RWPE1 (cell line): ENCODE measurements around the gene SLC7A14.

Source experiments
- CTCF ChIA-PET: fragments of 350-600 bp; sonication (Branson Sonifier 250); formaldehyde crosslinking; extraction: SDS; loops from one replicate; lab custom pipeline; 2021; lab: Yijun Ruan, JAX
- POLR2A ChIA-PET: fragments of 400-600 bp; formaldehyde crosslinking; extraction: SDS; loops from one replicate; lab custom pipeline; 2020; ENCODE audit warnings: antibody characterized with exemption; ENCODE audit not compliant: low non-redundant PET; lab: Yijun Ruan, JAX
- DNase-seq: peaks from one replicate; pipeline ENCODE4 v3.0.0; 2012; ENCODE audit warnings: low spot score
- H3K27ac ChIP-seq: fragments of 450-650 bp; 2 replicates; pipeline ENCODE4 v1.5.1; 2017
- CTCF ChIP-seq: fragments of 450-650 bp; conservative IDR thresholded peaks from 2 replicates; pipeline ENCODE4 v1.5.1; 2017; ENCODE audit warnings: low read depth, mild to moderate bottlenecking

The SLC7A14 gene

GRCh38 chr3:170494766-170495165 is 91.1 kb downstream of the SLC7A14 start:
- CTCF ChIA-PET = no interaction called here
- H3K27ac ChIP-seq = no peak overlapping the region
- POLR2A ChIA-PET = no interaction called here
- TF ChIP-seq CTCF = no peak
- DNase-seq = no peak

- TF ChIP-seq CTCF = no peak
- POLR2A ChIA-PET = no interaction called here
- DNase-seq = no peak
- no peak overlapping the region for H3K27ac ChIP-seq
- CTCF ChIA-PET = interaction anchor here (0.5 kb wide), 1 partner anchor 174 kb away, joined by 3 read pairs; no protein-coding TSS in a partner anchor
Measured at GRCh38 chr3:170493712-170494182, 92.1 kb downstream of the SLC7A14 start.

- CTCF ChIA-PET = interaction anchor here (0.6 kb wide), 1 partner anchor 78 kb away, joined by 3 read pairs; no protein-coding TSS in a partner anchor
- POLR2A ChIA-PET = no interaction called here
- DNase-seq = no peak
- TF ChIP-seq CTCF = no peak
- no peak overlapping the region for H3K27ac ChIP-seq
Measured at GRCh38 chr3:170491901-170492300, 94.0 kb downstream of the SLC7A14 start.

- ChIA-PET POLR2A (no interaction called here), CTCF (interaction anchor here (0.6 kb wide), 2 partner anchors 8 to 362 kb away, joined by 3 to 6 read pairs; no protein-coding TSS in a partner anchor)
- TF ChIP-seq CTCF = no peak
- no peak overlapping the region for H3K27ac ChIP-seq
- DNase-seq = no peak
Measured at GRCh38 chr3:170490828-170491560, 94.9 kb downstream of the SLC7A14 start.

- DNase-seq = peak; percentile 70
- CTCF ChIA-PET = interaction anchor here (0.7 kb wide), 1 partner anchor 24 kb away, joined by 3 read pairs; no protein-coding TSS in a partner anchor
- no peak overlapping the region for H3K27ac ChIP-seq
- POLR2A ChIA-PET = no interaction called here
- TF ChIP-seq CTCF = no peak
Measured at GRCh38 chr3:170488802-170489201, 97.1 kb downstream of the SLC7A14 start.

GRCh38 chr3:170487031-170487430 is 98.8 kb downstream of the SLC7A14 start:
- ChIA-PET CTCF (interaction anchor here (0.6 to 0.7 kb wide), 3 partner anchors 12 to 407 kb away, joined by 3 to 9 read pairs (median 7); no protein-coding TSS in a partner anchor), POLR2A (no interaction called here)
- H3K27ac ChIP-seq = no peak overlapping the region
- no peak for DNase-seq
- TF ChIP-seq CTCF = no peak
